CD4-positive, alpha-beta T cell (primary cell): ENCODE measurements around the gene GSDME. TPM values are rescaled to one million over a fixed set of nuclear protein-coding genes. Genes with fewer than 3 reads are reported as not detected.

Experiments used
- ATAC-seq: fragments of 200-7000 bp; cut with Tn5 transposase; one replicate; pipeline ENCODE4 v1.10.0; 2022; ENCODE audit warnings: mild to moderate bottlenecking; ENCODE audit not compliant: poor library complexity
- CTCF ChIA-PET: fragments of 350-600 bp; sonication (Branson Sonifier 250); formaldehyde crosslinking; loops from one replicate; lab custom pipeline; 2021; ENCODE audit warnings: antibody characterized with exemption, inconsistent platforms; lab: Charles Lee
- POLR2A ChIA-PET: fragments of 350-600 bp; sonication (Branson Sonifier 250); formaldehyde crosslinking; loops from one replicate; lab custom pipeline; 2021; ENCODE audit warnings: antibody characterized with exemption, inconsistent platforms; lab: Charles Lee
- DNase-seq, 14 experiments: peaks; one replicate each; pipeline ENCODE4 v3.0.0-alpha.2; 2013 to 2020; ENCODE audit warnings: mixed read lengths in 2 of 14
- H3K27ac ChIP-seq, 2 donors: one replicate each; pipeline versions ENCODE4 v1.5.1 to v1.7.0; 2013; ENCODE audit warnings: low read length in 2 of 2, low read depth in 1 of 2, mild to moderate bottlenecking in 1 of 2
- H3K27me3 ChIP-seq, 2 experiments: 1 replicate in 1 of 2; 2 replicates in 1 of 2; pipeline versions ENCODE4 v1.6.1 to v1.7.0; 2013; ENCODE audit warnings: low read length in 2 of 2, control low read depth in 1 of 2, mild to moderate bottlenecking in 1 of 2, moderate library complexity in 1 of 2; ENCODE audit not compliant: insufficient read depth in 2 of 2, control insufficient read depth in 1 of 2
- H3K36me3 ChIP-seq: one replicate; pipeline ENCODE4 v1.6.1; 2013; ENCODE audit warnings: low read length, control low read depth; ENCODE audit not compliant: insufficient read depth
- H3K4me1 ChIP-seq: one replicate; pipeline ENCODE4 v1.6.1; 2013; ENCODE audit warnings: low read length, control low read depth; ENCODE audit not compliant: insufficient read depth
- H3K4me3 ChIP-seq: one replicate; pipeline ENCODE4 v1.5.1; 2013; ENCODE audit warnings: mild to moderate bottlenecking, low read length, moderate library complexity
- H3K9me3 ChIP-seq, 2 experiments: 1 replicate in 1 of 2; 2 replicates in 1 of 2; pipeline versions ENCODE4 v1.6.1 to v1.7.0; 2013; ENCODE audit warnings: low read length in 2 of 2, mild to moderate bottlenecking in 2 of 2, control low read depth in 1 of 2, moderate library complexity in 1 of 2; ENCODE audit not compliant: control insufficient read depth in 1 of 2, insufficient read depth in 1 of 2
- H3K27ac Mint-ChIP-seq: one replicate; pipeline ENCODE4 v1.8.0; 2020; ENCODE audit warnings: mixed read lengths
- H3K27me3 Mint-ChIP-seq: one replicate; pipeline ENCODE4 v1.8.0; 2021; ENCODE audit warnings: mixed read lengths
- H3K36me3 Mint-ChIP-seq: one replicate; pipeline ENCODE4 v1.8.0; 2021; ENCODE audit warnings: low read depth, mixed read lengths
- H3K4me1 Mint-ChIP-seq: one replicate; pipeline ENCODE4 v1.8.0; 2021; ENCODE audit warnings: low read depth, mixed read lengths
- H3K4me3 Mint-ChIP-seq: one replicate; pipeline ENCODE4 v1.8.0; 2020; ENCODE audit warnings: mild to moderate bottlenecking, mixed read lengths
- H3K9me3 Mint-ChIP-seq: one replicate; pipeline ENCODE4 v1.8.0; 2020; ENCODE audit warnings: mixed read lengths
- intact Hi-C, 2 experiments: fragments of 100-400 bp; cut with DNase I in 1 of 2; cut with micrococcal nuclease in 1 of 2; formaldehyde crosslinking; loops; one replicate each; pipeline versions ENCODE4 v1.15.1 to v1.9.0; 2023 to 2025; cut with DNase I, micrococcal nuclease
- polyA plus RNA-seq, 2 donors: library from polyadenylated mRNA; unstranded; fragments of 120-200 nt; gene quantifications; one replicate each; pipeline ENCODE4 v1.2.1, GENCODE V29; 2013
- total RNA-seq, 174 experiments: library from RNA in 2 of 174; stranded (reverse) in 2 of 174; gene quantifications; one replicate each; pipeline ENCODE4 v1.2.3 and lab custom pipeline; 2021 to 2026
- TF ChIP-seq, protein P1 (sequence below): fragments of 200-600 bp; IDR thresholded peaks from one replicate; pipeline ENCODE4 v1.8.0; 2022; ENCODE audit warnings: antibody characterized with exemption, mild to moderate bottlenecking

Gene GSDME
- total RNA-seq (under 1 TPM in 1 of 2 experiments, not detected in 1; 0.19 TPM), total RNA-seq (lab: John Stamatoyannopoulos, UW) (0 to 14.1 (median 1.0) reads per million in 172 experiments)
- polyA plus RNA-seq (2013, experiment 1 of 2): 0.52 TPM
- 0.94 TPM for polyA plus RNA-seq (2013, experiment 2 of 2)

- Mint-ChIP-seq H3K27ac (no peak within 1 kb of the TSS), H3K27me3 (peaks cover 62% of the 10 kb centered on the region)
- intact Hi-C loops: no loop called here
Observed at GRCh38 chr7:24757353-24758275, at the start of gene GSDME. Gene GSDME (minus strand): TSS chr7:24757464. CDS start chr7:24749774, 7,690 bp downstream.

GRCh38 chr7:24802300-24802699 lies 45.0 kb upstream of the GSDME start:
- Mint-ChIP-seq H3K4me3 (no peak overlapping the region), H3K4me1 (no peaks in the 10 kb centered on the region), H3K27ac (no peak overlapping the region), H3K9me3 (no peaks in the 10 kb centered on the region), H3K27me3 (no peaks in the 10 kb centered on the region), H3K36me3 (peaks cover 81% of the 10 kb centered on the region)
- intact Hi-C loops: no loop called here
- no peaks in the 10 kb centered on the region for H3K27me3 ChIP-seq
- H3K9me3 ChIP-seq: no peaks in the 10 kb centered on the region
- no peak overlapping the region for H3K27ac ChIP-seq
- ChIA-PET POLR2A (no interaction called here), CTCF (no interaction called here)
- DNase-seq (no peak), ATAC-seq (no peak)
- TF ChIP-seq, protein P1, sequence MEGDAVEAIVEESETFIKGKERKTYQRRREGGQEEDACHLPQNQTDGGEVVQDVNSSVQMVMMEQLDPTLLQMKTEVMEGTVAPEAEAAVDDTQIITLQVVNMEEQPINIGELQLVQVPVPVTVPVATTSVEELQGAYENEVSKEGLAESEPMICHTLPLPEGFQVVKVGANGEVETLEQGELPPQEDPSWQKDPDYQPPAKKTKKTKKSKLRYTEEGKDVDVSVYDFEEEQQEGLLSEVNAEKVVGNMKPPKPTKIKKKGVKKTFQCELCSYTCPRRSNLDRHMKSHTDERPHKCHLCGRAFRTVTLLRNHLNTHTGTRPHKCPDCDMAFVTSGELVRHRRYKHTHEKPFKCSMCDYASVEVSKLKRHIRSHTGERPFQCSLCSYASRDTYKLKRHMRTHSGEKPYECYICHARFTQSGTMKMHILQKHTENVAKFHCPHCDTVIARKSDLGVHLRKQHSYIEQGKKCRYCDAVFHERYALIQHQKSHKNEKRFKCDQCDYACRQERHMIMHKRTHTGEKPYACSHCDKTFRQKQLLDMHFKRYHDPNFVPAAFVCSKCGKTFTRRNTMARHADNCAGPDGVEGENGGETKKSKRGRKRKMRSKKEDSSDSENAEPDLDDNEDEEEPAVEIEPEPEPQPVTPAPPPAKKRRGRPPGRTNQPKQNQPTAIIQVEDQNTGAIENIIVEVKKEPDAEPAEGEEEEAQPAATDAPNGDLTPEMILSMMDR: no peak
- peaks cover 49% of the 10 kb centered on the region for H3K36me3 ChIP-seq
- H3K4me3 ChIP-seq: no peak overlapping the region
- no peaks in the 10 kb centered on the region for H3K4me1 ChIP-seq

More at GRCh38 chr7:24757353-24758275, at the start of gene GSDME:
- Mint-ChIP-seq H3K4me3 (peak within 1 kb of the TSS; percentile 91), H3K9me3 (no peaks in the 10 kb centered on the region), H3K36me3 (no peaks in the 10 kb centered on the region), H3K4me1 (peaks cover 23% of the 10 kb centered on the region)
- DNase-seq (peak in 6 of 14 experiments; percentile 13 to 48 (median 34)), ATAC-seq (peak; percentile 62)
- H3K4me1 ChIP-seq: peaks cover 24% of the 10 kb centered on the region
- TF ChIP-seq, protein P1: no peak
- ChIA-PET POLR2A (no interaction called here), CTCF (no interaction called here)
- H3K9me3 ChIP-seq: peaks cover 0 to 4% of the 10 kb centered on the region in 2 experiments
- no peaks in the 10 kb centered on the region for H3K36me3 ChIP-seq
- H3K27ac ChIP-seq: no peak within 1 kb of the TSS
- H3K4me3 ChIP-seq: peak within 1 kb of the TSS; percentile 56
- peaks cover 39 to 54% of the 10 kb centered on the region in 2 experiments for H3K27me3 ChIP-seq

DNA sequence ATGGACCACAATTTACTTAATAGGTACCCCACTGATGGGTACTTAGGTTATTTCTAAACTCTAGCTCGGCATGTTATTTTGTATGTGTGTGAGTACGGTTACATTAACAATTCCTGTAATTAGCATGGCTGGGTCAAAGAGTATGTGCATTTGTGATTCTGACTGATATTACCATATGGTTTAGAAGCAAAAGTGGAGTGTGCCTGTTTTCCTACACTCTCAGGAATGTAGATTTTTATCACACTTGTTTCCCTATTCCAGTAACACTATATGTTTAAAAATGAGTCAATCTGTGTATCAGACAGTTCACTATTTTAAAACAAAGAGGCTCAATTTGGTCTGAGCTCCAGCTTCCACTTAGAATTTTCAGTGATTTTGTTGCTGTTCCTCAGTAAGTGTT lies 44.6 kb upstream of the GSDME start:
- H3K9me3 ChIP-seq: no peaks in the 10 kb centered on the region
- Mint-ChIP-seq H3K27me3 (no peaks in the 10 kb centered on the region), H3K4me1 (no peaks in the 10 kb centered on the region), H3K27ac (no peak overlapping the region), H3K4me3 (no peak overlapping the region), H3K9me3 (no peaks in the 10 kb centered on the region), H3K36me3 (peaks cover 82% of the 10 kb centered on the region)
- no peak for DNase-seq
- ChIA-PET CTCF (no interaction called here), POLR2A (no interaction called here)
- intact Hi-C loops: no loop called here
- H3K36me3 ChIP-seq: peaks cover 49% of the 10 kb centered on the region
- no peak overlapping the region for H3K27ac ChIP-seq
- no peak overlapping the region for H3K4me3 ChIP-seq
- H3K27me3 ChIP-seq: no peaks in the 10 kb centered on the region
- H3K4me1 ChIP-seq: no peaks in the 10 kb centered on the region
- ATAC-seq: no peak
- TF ChIP-seq, protein P1: no peak
